CD4-positive, alpha-beta T cell treated with Interleukin-4 for 4 hours (primary cell): ENCODE measurements around the gene NEU1.
"Not testable (repeated sequence)": the region's sequence is repeated elsewhere in the genome, so short reads cannot be mapped to it uniquely, and the experiment has no call there.

ENCODE experiments used
- DNase-seq: peaks from one replicate; pipeline ENCODE4 v3.0.0-alpha.2; 2020

The NEU1 gene

GRCh38 chr6:31871046-31871659 is 8.5 kb upstream of the NEU1 start:
- no peak for DNase-seq

GRCh38 chr6:31870385-31870921 is 7.8 kb upstream of the NEU1 start:
- DNase-seq, result no peak

- no peak for DNase-seq
These were observed 6.7 kb upstream of the NEU1 start for GRCh38 chr6:31869343-31869742.

GRCh38 chr6:31868658-31868971 is 6.0 kb upstream of the NEU1 start:
- DNase-seq, result not testable (repeated sequence)

- no peak for DNase-seq
These were observed 2.8 kb upstream of the NEU1 start for GRCh38 chr6:31865205-31866118.

- DNase-seq, result no peak
These were observed 2.2 kb upstream of the NEU1 start for GRCh38 chr6:31864818-31865204.

- DNase-seq, result not testable (repeated sequence)
These were observed 1.5 kb upstream of the NEU1 start for GRCh38 chr6:31864123-31864562.

GRCh38 chr6:31861919-31862343 is 690 bp downstream of the NEU1 start:
- DNase-seq, result no peak

GRCh38 chr6:31861150-31861549 is 1.5 kb downstream of the NEU1 start:
- DNase-seq, result no peak

GRCh38 chr6:31860349-31860748 is 2.3 kb downstream of the NEU1 start:
- no peak for DNase-seq

- DNase-seq, result no peak
These were observed 2.7 kb downstream of the NEU1 start for GRCh38 chr6:31859923-31860322.

- DNase-seq, result no peak
These were observed 3.9 kb downstream of the NEU1 start for GRCh38 chr6:31858707-31859106.

GRCh38 chr6:31857774-31858173 is 4.8 kb downstream of the NEU1 start:
- not testable (repeated sequence) for DNase-seq

- DNase-seq, result not testable (repeated sequence)
These were observed 10.5 kb downstream of the NEU1 start for GRCh38 chr6:31851980-31852718.

- no peak for DNase-seq
These were observed 11.2 kb downstream of the NEU1 start for GRCh38 chr6:31851485-31851832.

- DNase-seq, result no peak
These were observed 11.7 kb downstream of the NEU1 start for GRCh38 chr6:31850765-31851484.

GRCh38 chr6:31847276-31847978 is 15.2 kb downstream of the NEU1 start:
- no peak for DNase-seq

- DNase-seq, result no peak
These were observed 18.1 kb downstream of the NEU1 start for GRCh38 chr6:31844507-31844906.

- DNase-seq, result no peak
These were observed 20.6 kb downstream of the NEU1 start for GRCh38 chr6:31842053-31842452.

GRCh38 chr6:31839779-31840126 is 22.9 kb downstream of the NEU1 start:
- DNase-seq, result not testable (repeated sequence)

GRCh38 chr6:31838968-31839367 is 23.7 kb downstream of the NEU1 start:
- no peak for DNase-seq

GRCh38 chr6:31838114-31838553 is 24.5 kb downstream of the NEU1 start:
- not testable (repeated sequence) for DNase-seq
